GM10266 (cell line): ENCODE results near the gene P2RX6.

Source experiments
- DNase-seq: peaks from one replicate; pipeline ENCODE4 v3.0.0; 2012; ENCODE audit errors: extremely low spot score
- TF ChIP-seq, protein P1 (sequence below): IDR thresholded peaks from 2 replicates; pipeline ENCODE4 v1.5.1; 2012; ENCODE audit warnings: mild to moderate bottlenecking, low read depth; ENCODE audit not compliant: control insufficient read depth, insufficient read depth; ENCODE audit errors: missing control alignments

Gene P2RX6

DNA sequence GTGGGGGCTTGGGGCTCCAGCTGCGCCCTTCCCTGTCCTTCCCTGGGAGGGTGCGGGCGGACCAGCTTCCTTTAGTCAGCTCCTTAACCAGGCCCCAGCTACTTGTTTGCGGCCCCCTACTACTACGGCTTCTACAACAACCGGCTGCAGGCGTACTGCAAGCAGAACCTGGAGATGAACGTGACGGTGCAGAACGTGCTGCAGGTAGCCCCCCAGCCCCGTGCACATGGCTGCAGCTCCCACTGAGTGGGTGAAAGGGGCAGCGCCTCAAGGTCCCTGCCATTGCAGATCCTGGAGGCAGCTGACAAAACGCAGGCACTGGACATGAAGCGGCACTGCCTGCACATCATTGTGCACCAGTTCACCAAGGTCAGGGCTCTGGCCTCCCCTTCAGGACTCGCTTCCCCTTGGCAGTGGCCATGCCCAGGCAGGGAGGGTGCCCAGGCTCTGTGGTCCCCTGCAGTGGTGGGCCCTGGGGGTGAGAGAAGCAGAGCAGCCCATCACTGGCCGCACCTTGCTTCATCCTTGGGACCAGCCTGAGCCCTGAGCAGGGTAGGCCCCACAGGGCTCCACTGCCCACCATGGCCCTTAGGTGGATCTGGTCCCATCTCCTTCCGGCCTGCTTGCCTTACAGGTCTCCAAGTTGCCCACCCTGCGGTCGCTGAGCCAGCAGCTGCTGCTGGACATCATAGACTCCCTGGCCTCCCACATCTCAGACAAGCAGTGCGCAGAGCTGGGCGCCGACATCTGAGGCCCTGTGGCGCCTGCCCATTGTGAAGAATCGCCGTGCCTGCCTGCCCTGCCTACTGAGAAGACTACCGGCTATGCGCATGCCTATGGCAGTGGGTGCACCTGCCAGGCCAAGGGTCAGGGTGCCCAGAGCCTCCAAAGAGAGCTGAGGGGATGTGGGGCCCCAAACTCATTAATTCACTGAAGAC, 18.1 kb upstream of the P2RX6 start:
- DNase-seq: no peak
- TF ChIP-seq, protein P1, sequence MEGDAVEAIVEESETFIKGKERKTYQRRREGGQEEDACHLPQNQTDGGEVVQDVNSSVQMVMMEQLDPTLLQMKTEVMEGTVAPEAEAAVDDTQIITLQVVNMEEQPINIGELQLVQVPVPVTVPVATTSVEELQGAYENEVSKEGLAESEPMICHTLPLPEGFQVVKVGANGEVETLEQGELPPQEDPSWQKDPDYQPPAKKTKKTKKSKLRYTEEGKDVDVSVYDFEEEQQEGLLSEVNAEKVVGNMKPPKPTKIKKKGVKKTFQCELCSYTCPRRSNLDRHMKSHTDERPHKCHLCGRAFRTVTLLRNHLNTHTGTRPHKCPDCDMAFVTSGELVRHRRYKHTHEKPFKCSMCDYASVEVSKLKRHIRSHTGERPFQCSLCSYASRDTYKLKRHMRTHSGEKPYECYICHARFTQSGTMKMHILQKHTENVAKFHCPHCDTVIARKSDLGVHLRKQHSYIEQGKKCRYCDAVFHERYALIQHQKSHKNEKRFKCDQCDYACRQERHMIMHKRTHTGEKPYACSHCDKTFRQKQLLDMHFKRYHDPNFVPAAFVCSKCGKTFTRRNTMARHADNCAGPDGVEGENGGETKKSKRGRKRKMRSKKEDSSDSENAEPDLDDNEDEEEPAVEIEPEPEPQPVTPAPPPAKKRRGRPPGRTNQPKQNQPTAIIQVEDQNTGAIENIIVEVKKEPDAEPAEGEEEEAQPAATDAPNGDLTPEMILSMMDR: no peak

DNA sequence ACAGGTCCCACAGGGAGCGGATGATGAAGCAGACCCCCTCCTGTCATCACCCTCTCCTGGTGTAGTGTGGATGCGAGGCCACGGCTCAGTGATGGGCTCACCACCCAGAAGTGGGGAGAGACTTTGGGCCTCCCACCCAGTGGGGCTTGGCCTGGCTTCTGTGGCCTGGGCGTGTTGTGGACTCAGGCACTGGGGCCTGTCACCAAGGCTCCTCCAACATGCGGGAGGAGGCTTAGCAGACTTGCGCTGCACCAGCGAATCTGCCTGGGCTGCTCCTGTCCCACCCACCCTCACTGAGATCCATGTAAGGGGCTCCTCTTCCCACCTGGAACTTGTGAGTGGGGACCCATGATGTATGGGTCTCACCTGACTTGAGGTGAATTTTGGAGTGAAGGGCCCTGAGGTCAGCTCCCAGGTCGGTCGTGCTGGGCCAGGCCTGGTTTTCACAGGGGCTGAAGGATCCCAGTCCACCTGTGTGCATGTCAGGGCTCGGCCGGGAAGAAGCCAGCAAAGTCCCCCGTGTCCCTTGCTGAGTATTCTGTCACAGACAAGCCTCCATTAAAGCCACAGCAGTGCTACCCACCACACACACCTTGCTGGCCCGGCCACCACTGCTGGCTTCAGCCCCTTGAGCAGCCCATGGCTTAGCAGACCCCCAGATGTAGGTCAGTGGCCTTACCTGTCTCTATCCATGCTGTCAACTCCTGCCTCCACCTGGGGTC, 17.3 kb upstream of the P2RX6 start:
- TF ChIP-seq, protein P1: no peak
- no peak for DNase-seq

DNA sequence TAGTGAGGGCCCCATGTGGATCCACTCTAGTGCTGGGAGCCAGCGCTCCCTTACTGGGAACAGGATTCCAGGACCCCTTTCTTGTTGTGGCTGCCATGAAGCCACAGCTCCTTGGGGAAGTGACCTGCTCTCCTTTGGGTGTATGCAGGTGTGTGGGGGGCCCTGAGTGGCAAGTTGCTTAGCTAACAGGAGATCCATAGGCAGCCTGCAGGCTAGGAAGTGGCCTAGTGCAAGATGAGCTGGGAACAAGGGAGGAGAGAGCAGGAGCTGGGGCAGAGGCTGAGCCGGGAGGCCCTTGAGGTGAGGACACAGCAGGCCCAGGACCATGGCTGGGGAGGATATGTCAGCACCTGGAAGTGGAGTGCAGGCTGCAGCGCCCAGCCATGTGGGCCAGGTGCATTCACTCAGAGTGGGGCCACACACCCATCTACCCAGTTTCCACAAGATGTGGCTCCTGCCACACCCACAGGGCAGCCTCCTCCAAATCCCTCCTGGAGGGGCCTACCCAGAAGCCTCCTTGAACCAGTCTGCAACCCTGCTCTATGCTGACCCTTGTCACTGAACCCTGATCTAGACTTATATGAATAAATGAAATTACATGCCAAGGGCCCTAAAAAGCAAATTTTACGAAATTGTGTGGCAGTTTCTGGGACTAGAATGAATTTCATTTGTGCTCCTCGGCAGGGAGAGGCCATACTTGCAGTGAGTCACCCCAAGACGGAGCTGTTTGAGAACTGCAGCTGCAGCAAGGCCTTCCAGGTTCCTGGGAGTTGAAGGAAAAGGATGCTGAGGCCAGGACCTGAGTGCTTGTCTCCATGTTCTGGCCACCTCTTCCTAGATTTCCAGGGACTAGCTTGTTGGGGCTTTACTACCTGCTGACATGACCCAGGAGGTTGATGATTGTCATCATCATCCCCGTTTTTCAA, 16.3 kb upstream of the P2RX6 start:
- TF ChIP-seq, protein P1: no peak
- DNase-seq: no peak

DNA sequence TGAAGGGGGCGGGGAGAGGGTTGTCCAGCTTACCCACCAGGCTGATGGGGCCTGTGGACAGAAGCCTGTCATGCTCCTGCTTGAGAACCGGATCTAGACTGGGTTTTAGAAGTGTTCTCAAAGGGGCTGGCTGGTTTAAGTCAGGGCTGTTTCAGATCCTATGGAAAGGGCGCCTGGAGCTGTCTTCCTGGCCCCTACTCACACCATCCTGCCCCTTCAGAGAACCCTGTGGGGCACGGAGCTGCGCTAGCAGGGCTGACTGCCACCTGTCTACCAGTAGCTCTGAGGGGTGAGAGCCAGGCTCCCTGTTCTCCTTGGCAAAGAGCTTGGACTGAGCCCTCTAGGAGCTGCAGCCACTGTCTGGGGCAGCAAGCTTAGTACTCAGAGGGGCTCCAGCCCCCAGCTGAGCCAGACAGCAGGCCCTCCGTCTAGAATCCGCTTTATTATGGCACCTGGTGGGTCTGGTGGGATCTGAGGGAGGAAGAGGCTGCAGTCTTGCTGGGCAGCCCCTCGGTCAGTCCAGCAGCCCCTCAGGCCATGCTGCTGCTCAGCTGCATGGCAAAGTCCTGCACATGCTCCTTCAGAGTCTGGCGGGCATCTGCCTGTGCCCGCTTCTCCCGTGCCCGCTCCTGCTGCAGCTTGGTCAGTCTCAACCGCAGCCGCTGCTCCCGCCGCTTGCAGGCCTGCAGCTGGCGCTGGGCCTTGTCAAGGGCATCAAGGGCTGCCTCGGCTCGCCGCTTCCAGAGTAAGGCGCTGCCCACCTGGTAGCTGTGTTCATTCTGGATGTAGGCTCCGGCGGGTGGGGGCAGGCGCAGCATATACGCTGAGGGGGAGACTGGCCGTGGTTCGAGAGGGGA, 15.4 kb upstream of the P2RX6 start:
- TF ChIP-seq, protein P1: no peak
- DNase-seq: no peak

DNA sequence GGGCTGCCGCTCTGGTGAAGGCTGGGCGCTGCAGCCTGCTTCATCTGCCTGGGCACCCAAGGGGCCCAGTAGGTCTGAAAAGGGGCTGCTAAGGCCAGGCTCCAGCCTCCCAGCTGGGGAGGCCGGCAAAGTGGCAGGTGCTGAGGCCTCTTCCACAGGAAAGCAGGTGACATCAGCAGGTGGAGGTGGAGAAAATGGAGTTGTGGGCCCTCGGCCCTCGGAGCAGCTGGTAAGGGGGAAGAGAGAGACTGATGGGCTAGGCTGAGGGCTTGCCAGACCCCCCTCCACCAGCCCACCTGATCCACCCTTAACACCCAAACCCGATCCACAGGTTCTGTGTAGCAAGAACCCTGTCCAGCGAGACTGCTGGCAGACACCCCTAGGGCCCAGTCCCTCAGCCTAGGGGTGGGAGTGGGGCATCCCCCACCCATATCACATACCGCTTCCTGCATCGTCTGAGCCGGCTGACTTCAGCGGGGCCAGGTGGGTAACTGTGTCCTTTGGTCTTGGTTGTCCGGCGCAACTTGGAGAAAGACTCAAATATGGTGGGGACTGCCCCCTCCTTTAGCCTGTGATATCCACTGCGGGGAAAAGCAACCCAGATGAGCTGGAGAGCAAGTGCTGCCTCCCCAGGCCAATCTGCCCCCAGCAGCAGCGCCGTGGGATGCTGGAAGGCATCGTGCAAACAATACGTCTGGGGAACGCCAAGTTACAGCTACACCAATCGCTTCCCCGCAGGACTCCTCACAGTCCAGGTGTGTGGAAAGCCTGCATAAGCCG, 14.6 kb upstream of the P2RX6 start:
- TF ChIP-seq, protein P1: no peak

More for the DNA sequence above, 14.6 kb upstream of the P2RX6 start:
- no peak for DNase-seq
